GM12875 (cell line): Measurements from ENCODE around the gene PLXNC1.

Experiments used
- H3K4me3 ChIP-seq: one replicate; pipeline ENCODE4 v1.5.1; 2011; ENCODE audit warnings: low read depth, low read length, control low read depth
- CTCF ChIP-seq: IDR thresholded peaks from 2 replicates; pipeline ENCODE4 v1.5.1; 2011; ENCODE audit warnings: low read depth, mild to moderate bottlenecking, control low read depth, inconsistent platforms, low read length, moderate library complexity, borderline replicate concordance; ENCODE audit not compliant: insufficient read depth

Gene PLXNC1

GRCh38 chr12:94282675-94283074 lies 134.3 kb downstream of the PLXNC1 start:
- H3K4me3 ChIP-seq = no peak overlapping the region
- TF ChIP-seq CTCF = no peak

GRCh38 chr12:94284046-94284445 lies 135.7 kb downstream of the PLXNC1 start:
- H3K4me3 ChIP-seq = no peak overlapping the region
- no peak for TF ChIP-seq CTCF

DNA sequence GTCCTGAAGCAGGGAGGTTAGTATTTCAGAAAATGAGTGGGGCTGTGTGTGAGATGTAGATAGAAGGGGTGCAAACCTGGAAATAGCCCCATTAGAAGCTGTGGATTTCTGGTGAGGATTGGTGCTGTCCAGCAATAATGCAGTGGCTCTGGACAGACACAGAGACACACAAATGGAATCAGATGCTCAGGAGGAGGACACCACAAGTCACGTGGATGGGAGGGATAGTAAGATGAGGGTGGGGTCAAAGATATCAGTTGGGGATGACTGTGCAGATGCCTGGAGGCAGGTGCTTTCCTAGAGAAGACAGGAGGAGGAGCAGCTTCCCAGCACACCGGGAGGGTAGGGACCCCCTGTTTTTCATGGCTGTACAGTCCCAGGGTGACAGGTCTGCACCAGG lies 136.5 kb downstream of the PLXNC1 start:
- no peak overlapping the region for H3K4me3 ChIP-seq
- no peak for TF ChIP-seq CTCF

GRCh38 chr12:94285943-94286582 lies 137.7 kb downstream of the PLXNC1 start:
- no peak overlapping the region for H3K4me3 ChIP-seq
- TF ChIP-seq CTCF = no peak

DNA sequence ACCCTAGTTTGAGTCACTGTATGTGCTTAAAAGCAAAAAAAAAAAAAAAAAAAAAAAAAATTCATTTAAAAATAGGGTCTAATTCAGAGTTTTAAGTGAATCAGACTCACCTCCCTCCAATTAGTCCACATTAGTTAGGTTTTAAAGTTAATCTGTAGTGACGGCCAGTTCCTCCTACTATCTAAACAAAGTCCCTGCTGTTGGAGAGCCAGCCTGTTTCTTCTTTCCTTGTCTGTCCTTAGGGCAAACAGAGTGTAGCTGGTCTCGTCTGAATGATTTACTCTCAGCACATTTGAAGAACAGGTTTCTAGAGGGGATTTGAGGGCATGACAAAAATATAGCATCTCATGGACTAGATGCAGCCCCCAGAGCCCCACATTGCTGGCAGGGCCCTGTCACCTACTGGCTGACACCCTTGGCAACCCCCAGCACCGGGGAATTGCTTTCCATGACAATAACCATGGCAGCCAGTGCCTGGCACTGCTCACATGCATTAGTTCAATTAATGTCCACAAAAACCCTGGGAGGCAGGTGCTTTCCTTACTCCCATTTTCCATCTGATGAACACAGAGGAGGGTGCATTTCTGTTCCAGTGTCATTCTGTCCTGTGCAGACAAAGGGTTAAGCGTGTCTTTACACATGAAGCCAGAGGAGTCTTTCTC lies 138.3 kb downstream of the PLXNC1 start:
- no peak for TF ChIP-seq CTCF
- no peak overlapping the region for H3K4me3 ChIP-seq

- H3K4me3 ChIP-seq = no peak overlapping the region
- no peak for TF ChIP-seq CTCF
Measured at GRCh38 chr12:94287245-94287628, 138.9 kb downstream of the PLXNC1 start.
